Measurements from ENCODE around the gene LCE1F. TPM values are rescaled to one million over a fixed set of nuclear protein-coding genes. Genes with fewer than 3 reads are reported as not detected.

Gene LCE1F
- total and polyA plus RNA-seq, 2 of the 13 experiments (the other 11 are each of a cell fraction or from before 2014, with no cell fraction given): not detected

GRCh38 chr1:152770411-152770810, 4.5 kb upstream of the LCE1F start:
- Histone ChIP-seq H3K79me2 (ENCODE audit: insufficient read depth, low read length) (no peaks in the 10 kb centered on the region), H3K4me3 (replicated peaks in 1 of 3; ENCODE audit: insufficient read depth in 1 of 3, low read depth in 2 of 3, low read length in 3 of 3) (no peak overlapping the region), H3K9ac (ENCODE audit: insufficient read depth, low read depth, low read length) (no peak overlapping the region), H3K4me1 (ENCODE audit: insufficient read depth, low read length) (no peaks in the 10 kb centered on the region), H3K27ac (ENCODE audit: extremely low read length, insufficient read depth, low read length) (no peak overlapping the region), H3K36me3 (replicated peaks in 1 of 2; ENCODE audit: control insufficient read depth in 1 of 2, insufficient read depth in 2 of 2, low read length in 2 of 2) (no peaks in the 10 kb centered on the region), H3K27me3 (ENCODE audit: control insufficient read depth in 1 of 2, insufficient read depth in 2 of 2, low read length in 2 of 2) (no peaks in the 10 kb centered on the region), H3K9me3 (ENCODE audit: low read length) (no peaks in the 10 kb centered on the region), H4K20me1 (ENCODE audit: insufficient read depth, low read length) (no peaks in the 10 kb centered on the region), H2AFZ (ENCODE audit: low read length) (no peak overlapping the region), H3K4me2 (ENCODE audit: low read depth, low read length) (no peak overlapping the region)
- DNase-seq (ENCODE audit: low spot score): no peak
- no peak for FAIRE-seq
- no peak for TF ChIP-seq SP4 (CRISPR knock-in tag; IDR thresholded peaks at IDR 0.05)
- in situ Hi-C loops (cut with HindIII; ENCODE audit: extremely low pct_ligation_motif_present, low pct_unique_long_range_greater_than_20kb): no loop called here
- 0% methylated on average over 1 of the region's 1 CpG for WGBS (ENCODE audit: low lambda C conversion rate)
- BruUV-seq (replicated peaks): no TSS peak
- ATAC-seq: no peak
- ChIA-PET POLR2A (no interaction called here), CTCF (ENCODE audit: low intra/inter-chr PET ratio, low total read pairs) (no interaction called here)
- intact Hi-C loops (cut with micrococcal nuclease; ENCODE audit: unreplicated experiment): no loop called here

- ChIA-PET CTCF (ENCODE audit: low intra/inter-chr PET ratio, low total read pairs) (no interaction called here), POLR2A (no interaction called here)
- WGBS (ENCODE audit: low lambda C conversion rate): 0% methylated on average over 2 of the region's 11 CpGs
- in situ Hi-C loops (cut with HindIII; ENCODE audit: extremely low pct_ligation_motif_present, low pct_unique_long_range_greater_than_20kb): no loop called here
- Histone ChIP-seq H3K4me3 (replicated peaks in 1 of 3; ENCODE audit: insufficient read depth in 1 of 3, low read depth in 2 of 3, low read length in 3 of 3) (no peak overlapping the region), H3K36me3 (replicated peaks in 1 of 2; ENCODE audit: control insufficient read depth in 1 of 2, insufficient read depth in 2 of 2, low read length in 2 of 2) (no peaks in the 10 kb centered on the region), H3K9me3 (ENCODE audit: low read length) (no peaks in the 10 kb centered on the region), H3K4me1 (ENCODE audit: insufficient read depth, low read length) (no peaks in the 10 kb centered on the region), H3K79me2 (ENCODE audit: insufficient read depth, low read length) (no peaks in the 10 kb centered on the region), H4K20me1 (ENCODE audit: insufficient read depth, low read length) (no peaks in the 10 kb centered on the region), H2AFZ (ENCODE audit: low read length) (no peak overlapping the region), H3K9ac (ENCODE audit: insufficient read depth, low read depth, low read length) (no peak overlapping the region), H3K27ac (ENCODE audit: extremely low read length, insufficient read depth, low read length) (no peak overlapping the region), H3K27me3 (ENCODE audit: control insufficient read depth in 1 of 2, insufficient read depth in 2 of 2, low read length in 2 of 2) (no peaks in the 10 kb centered on the region), H3K4me2 (ENCODE audit: low read depth, low read length) (no peak overlapping the region)
- FAIRE-seq: no peak
- no peak for DNase-seq (ENCODE audit: low spot score)
- intact Hi-C loops (cut with micrococcal nuclease; ENCODE audit: unreplicated experiment): no loop called here
- BruUV-seq (replicated peaks): no TSS peak
- no peak for ATAC-seq
- TF ChIP-seq ZFP36L1 (CRISPR knock-in tag; IDR thresholded peaks at IDR 0.05): no peak
- no peak for TF ChIP-seq ZNF556 (CRISPR knock-in tag; IDR thresholded peaks at IDR 0.05; ENCODE audit: borderline replicate concordance)
- no peak for TF ChIP-seq NR2F1 (CRISPR knock-in tag; IDR thresholded peaks at IDR 0.05)
- no peak for TF ChIP-seq ZHX1 (CRISPR knock-in tag; IDR thresholded peaks at IDR 0.05; ENCODE audit: low read depth)
- no peak for TF ChIP-seq PAF1 (CRISPR knock-in tag; IDR thresholded peaks at IDR 0.05)
- TF ChIP-seq GTF3A (CRISPR knock-in tag; conservative IDR thresholded peaks at IDR 0.05): no peak
- no peak for TF ChIP-seq FOXA1 (IDR thresholded peaks at IDR 0.05)
- TF ChIP-seq FOXA1 (CRISPR knock-in tag; IDR thresholded peaks at IDR 0.05): no peak
- no peak for TF ChIP-seq SRSF1 (optimal IDR thresholded peaks at IDR 0.05; ENCODE audit: low read depth, low read length)
- TF ChIP-seq ZBTB4 (CRISPR knock-in tag; IDR thresholded peaks at IDR 0.05; ENCODE audit: borderline replicate concordance): no peak
- TF ChIP-seq TSC22D2 (CRISPR knock-in tag; IDR thresholded peaks at IDR 0.05; ENCODE audit: borderline replicate concordance): no peak
Observed at GRCh38 chr1:152776361-152776760, 1.4 kb downstream of the LCE1F start.

Measured in HepG2 (cell line).